Urothelium cell line (cell line): ENCODE results near the gene XPNPEP1.
A peak's percentile ranks its signal among the peaks of the same experiment; 100 is the strongest.

Source experiments
- DNase-seq: peaks from one replicate; pipeline ENCODE4 v3.0.0; 2011; ENCODE audit warnings: low spot score, mixed read lengths
- FAIRE-seq: peaks from 2 replicates; lab custom pipeline; 2011; peaks lifted over from hg19 to GRCh38; lab: Jason Lieb, UNC

The XPNPEP1 gene

DNA sequence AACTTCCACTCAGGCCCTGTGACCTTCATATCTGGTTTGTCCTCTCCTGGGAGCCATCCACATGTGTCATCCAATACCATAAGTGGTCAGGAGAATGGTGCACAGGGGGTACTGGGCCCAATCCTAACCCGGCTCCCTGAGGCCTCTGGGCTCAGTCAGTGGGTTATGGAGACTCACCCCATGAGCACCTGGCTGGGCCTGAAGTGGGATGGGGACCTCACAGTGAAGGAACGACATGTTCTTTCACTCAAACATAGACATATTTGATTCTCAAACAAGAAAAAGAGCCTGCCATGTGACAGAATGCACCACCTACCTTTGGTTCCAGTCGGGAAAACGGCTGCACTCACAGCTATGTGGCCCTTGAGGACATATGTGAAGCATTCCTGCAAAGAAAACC is 51.8 kb downstream of the XPNPEP1 start:
- FAIRE-seq (no peak), DNase-seq (no peak)

- FAIRE-seq: no peak
These were observed 56.2 kb downstream of the XPNPEP1 start for GRCh38 chr10:109866995-109867635.

DNA sequence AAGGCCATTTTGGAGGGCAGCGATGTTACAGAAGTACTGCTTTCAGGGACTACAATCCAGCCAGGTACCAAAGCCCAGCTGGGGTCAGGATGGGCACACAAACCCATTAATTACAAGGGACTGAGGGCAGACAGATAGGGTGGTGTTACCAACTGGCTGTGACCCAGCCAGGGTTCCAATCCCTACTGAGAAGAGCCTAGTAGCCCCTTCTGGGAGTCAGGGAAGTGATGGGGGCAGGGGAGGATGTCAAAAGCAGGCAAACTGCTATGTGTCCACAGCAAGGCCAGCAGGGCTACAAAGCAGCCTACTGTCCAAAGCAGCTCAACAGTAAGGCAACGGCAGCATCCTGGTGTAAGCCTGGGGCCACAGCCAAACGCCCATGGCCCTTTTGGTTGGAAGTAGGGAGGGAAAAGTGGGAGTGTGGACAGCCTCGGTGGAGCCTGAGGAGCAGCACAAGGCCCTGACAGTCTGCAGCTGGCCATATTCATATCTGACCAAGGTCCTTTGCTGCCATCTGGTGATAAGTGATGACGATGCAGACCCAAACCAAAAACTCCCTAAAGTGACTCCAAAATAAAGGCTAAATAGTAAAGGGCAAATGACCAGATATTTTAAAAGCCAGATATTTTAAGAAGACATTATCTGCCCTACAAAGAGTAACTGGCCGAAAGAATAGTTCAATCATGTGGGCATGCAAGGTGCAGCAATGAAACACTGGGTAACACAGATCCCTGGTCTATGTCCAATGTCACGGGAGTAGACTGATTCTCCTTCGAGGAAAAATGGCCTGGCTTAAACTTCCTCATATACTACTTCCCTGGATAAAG is 56.9 kb downstream of the XPNPEP1 start:
- DNase-seq (peak; percentile 40), FAIRE-seq (no peak)

More at GRCh38 chr10:109866995-109867635, 56.2 kb downstream of the XPNPEP1 start:
- no peak for DNase-seq

- FAIRE-seq (no peak), DNase-seq (no peak)
These were observed 59.5 kb downstream of the XPNPEP1 start for GRCh38 chr10:109863775-109864174.

DNA sequence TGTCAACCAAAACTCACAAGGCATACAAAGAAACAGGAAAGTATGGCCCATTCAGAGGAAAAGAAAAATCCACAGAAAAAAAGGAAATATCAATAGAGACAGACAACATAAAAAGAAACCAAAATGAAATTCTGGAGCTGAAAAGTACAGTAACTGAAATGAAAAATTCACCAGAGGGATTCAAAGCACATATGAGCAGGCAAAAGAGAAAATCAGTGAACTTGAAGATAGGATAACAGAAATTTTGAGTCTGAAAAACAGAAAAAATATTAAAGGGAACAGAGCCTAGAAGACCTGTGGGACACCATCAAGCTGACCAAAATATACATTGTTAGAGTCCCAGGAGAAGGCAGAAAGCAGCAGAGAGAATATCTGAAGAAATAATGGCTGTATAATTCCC is 60.6 kb downstream of the XPNPEP1 start:
- FAIRE-seq (no peak), DNase-seq (no peak)

GRCh38 chr10:109862041-109862440 is 61.3 kb downstream of the XPNPEP1 start:
- no peak for FAIRE-seq
- DNase-seq: no peak

GRCh38 chr10:109861081-109861480 is 62.2 kb downstream of the XPNPEP1 start:
- no peak for FAIRE-seq
- no peak for DNase-seq

- FAIRE-seq: no peak
- DNase-seq: no peak
These were observed 64.1 kb downstream of the XPNPEP1 start for GRCh38 chr10:109859221-109859620.

- no peak for FAIRE-seq
- no peak for DNase-seq
These were observed 67.6 kb downstream of the XPNPEP1 start for GRCh38 chr10:109855746-109856145.

DNA sequence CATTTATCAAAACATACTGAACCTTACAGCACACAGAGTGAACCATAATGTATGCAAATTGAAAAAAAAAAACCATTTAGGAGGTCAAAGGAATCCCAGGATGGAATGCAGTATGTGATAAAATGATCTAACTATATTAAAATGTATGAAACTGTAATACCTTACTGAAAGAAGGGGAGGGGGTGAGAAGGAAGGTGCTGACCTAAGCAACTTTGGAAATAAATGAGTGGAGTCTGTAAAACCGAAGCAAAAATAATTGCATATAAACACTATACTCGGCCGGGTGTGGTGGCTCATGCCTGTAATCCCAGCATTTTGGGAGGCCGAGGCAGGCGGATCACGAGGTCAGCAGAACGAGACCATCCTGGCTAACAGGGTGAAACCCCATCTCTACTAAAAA is 69.4 kb downstream of the XPNPEP1 start:
- FAIRE-seq: no peak
- DNase-seq: no peak

- peak; percentile 91 for FAIRE-seq
- DNase-seq: peak; percentile 84
These were observed 70.8 kb downstream of the XPNPEP1 start for GRCh38 chr10:109852475-109853037.

DNA sequence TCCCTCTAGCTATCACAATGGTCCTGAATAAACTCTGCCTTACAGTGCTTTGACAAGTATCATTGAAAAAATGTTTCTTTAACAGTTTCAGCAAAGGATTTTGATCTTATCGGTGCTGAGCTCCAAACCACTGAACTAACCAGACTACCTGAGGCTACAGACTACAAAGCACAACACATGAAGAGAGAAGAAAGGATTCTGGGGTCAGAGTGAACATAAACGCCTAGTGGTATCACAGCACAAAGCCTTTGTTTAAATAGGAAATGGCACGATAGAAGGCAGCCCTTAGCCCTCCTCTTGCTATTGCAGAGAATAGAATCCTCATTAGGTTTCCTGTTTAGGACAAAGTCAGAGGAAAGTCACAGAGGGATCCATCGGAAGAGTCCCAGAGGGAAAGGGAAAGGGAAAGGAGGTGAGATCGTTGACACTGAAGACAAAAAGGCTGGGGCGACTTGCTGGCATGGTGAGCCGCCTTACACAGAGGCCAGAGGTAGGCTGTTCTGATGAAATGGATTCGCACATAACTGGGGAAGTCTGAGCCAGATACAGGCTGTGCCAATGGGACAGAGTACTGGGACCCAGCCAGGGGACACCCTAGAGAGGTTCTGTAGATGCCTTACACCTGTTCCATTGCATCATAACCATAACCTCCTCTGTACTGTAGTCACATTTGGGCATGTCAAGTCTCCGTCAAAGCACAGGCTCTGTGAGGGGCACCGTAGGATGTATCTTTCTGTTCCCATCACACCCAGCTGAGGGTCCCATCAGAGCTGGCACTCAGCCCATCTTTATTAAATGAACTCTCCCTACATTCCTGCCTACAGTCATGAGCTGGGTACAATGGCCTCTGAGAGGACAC is 71.5 kb downstream of the XPNPEP1 start:
- DNase-seq (no peak), FAIRE-seq (no peak)

DNA sequence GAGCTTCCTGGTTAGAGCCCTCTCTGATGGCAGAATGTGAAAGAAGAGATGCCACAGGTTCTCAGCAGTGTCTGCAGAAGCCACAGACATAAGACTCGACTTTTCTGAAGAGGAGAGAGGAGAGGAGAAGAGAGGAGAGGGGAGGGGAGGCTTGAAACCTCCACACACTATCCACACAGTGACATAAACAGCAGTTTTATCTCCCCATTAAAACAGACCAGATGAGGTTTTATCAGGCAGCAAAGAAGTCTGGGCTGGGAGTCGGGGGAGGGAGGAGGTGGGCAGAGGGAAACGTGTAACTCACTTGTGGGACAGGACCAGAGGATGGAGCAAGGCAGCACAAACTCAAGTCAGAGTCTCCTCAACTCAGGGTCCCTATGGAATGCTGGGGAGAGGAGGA is 76.5 kb downstream of the XPNPEP1 start:
- DNase-seq (no peak), FAIRE-seq (no peak)

DNA sequence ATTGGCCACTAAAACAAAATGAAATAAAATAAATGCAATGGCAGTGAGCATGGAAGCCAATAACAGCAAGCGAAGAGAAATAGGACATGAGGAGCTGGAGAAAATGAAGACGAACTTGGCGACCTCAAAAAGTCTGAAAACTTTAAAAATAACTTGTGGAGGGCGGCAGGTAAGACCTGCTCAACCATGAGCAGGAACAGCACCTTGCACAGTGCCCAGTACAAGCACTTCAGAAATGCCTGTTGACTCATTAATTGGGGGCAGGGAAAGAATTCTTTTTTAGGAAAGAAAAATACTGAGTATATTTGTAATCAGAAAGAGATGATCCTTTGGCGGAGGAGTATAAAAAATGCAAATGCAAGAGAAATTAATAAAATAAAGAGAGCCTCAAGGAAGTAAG is 78.0 kb downstream of the XPNPEP1 start:
- FAIRE-seq (no peak), DNase-seq (no peak)

- FAIRE-seq (peak; percentile 9), DNase-seq (no peak)
These were observed 84.6 kb downstream of the XPNPEP1 start for GRCh38 chr10:109838592-109839244.

GRCh38 chr10:109837384-109837783 is 85.9 kb downstream of the XPNPEP1 start:
- DNase-seq (no peak), FAIRE-seq (no peak)

- FAIRE-seq: no peak
These were observed 88.1 kb downstream of the XPNPEP1 start for GRCh38 chr10:109835257-109835656.

GRCh38 chr10:109831846-109832245 is 91.5 kb downstream of the XPNPEP1 start:
- no peak for DNase-seq
- no peak for FAIRE-seq

More at GRCh38 chr10:109835257-109835656, 88.1 kb downstream of the XPNPEP1 start:
- DNase-seq: no peak

- FAIRE-seq: no peak
- DNase-seq: no peak
These were observed 99.1 kb downstream of the XPNPEP1 start for GRCh38 chr10:109824206-109824605.

DNA sequence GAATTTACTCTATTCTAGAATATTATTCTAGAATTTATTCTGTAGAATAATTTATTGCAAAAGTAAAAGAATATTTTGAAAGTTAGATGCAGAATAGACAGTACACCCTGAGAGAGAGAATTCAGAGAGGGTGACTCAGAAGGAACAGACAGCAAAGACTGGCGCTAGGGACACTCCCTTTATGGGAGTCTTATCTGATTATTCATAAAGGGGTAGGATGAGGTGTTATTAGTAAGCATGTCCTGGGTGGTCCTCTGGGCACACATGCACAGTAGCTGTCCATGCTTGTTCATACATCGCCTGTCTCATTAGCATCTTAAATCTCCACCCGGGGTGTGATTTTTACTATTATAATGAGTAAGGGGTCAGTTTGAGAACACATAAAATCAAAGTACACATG is 100.1 kb downstream of the XPNPEP1 start:
- FAIRE-seq: no peak
- no peak for DNase-seq
